A673 (cell line): Measurements from ENCODE around the gene SPC24.

Source experiments
- EZH2 ChIP-seq: fragments of 200-600 bp; sonication (generic); IDR thresholded peaks from 2 replicates; pipeline ENCODE4 v1.6.1; 2017; ENCODE audit warnings: borderline replicate concordance, low read depth, mild to moderate bottlenecking, mixed read lengths, antibody characterized with exemption, low read length; ENCODE audit not compliant: poor library complexity, severe bottlenecking
- TF ChIP-seq, protein P1 (sequence below): fragments of 300-800, 200-600 bp; sonication (generic); conservative IDR thresholded peaks from 2 replicates; pipeline ENCODE4 v1.5.1; 2017; ENCODE audit warnings: low read depth, mild to moderate bottlenecking, antibody characterized with exemption, low read length, moderate library complexity, mixed read lengths

DNA sequence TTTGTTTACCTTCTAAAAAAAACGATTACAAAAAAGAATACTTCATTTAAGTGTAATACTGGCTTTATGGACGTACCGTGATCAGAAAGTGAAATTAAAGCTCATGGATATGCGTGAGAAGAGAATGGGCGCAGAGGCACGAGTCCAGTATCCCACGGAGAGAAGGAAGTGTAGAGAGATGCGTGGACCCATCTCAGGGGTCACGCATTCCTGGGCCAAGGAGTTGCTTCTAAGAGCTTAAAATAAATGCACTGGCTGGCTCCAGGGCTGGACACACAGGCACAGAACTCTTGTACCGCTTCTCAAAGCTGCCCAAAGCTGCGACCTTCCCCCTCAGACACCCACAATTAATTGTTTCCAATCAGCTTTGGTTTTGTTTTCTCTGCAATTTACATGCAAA, 8.7 kb upstream of the SPC24 start:
- TF ChIP-seq, protein P1, sequence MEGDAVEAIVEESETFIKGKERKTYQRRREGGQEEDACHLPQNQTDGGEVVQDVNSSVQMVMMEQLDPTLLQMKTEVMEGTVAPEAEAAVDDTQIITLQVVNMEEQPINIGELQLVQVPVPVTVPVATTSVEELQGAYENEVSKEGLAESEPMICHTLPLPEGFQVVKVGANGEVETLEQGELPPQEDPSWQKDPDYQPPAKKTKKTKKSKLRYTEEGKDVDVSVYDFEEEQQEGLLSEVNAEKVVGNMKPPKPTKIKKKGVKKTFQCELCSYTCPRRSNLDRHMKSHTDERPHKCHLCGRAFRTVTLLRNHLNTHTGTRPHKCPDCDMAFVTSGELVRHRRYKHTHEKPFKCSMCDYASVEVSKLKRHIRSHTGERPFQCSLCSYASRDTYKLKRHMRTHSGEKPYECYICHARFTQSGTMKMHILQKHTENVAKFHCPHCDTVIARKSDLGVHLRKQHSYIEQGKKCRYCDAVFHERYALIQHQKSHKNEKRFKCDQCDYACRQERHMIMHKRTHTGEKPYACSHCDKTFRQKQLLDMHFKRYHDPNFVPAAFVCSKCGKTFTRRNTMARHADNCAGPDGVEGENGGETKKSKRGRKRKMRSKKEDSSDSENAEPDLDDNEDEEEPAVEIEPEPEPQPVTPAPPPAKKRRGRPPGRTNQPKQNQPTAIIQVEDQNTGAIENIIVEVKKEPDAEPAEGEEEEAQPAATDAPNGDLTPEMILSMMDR = no peak
- no peak for TF ChIP-seq EZH2
